ENCODE data around the gene MPHOSPH9. TPM values are rescaled to one million over a fixed set of nuclear protein-coding genes. Genes with fewer than 3 reads are reported as not detected.

MPHOSPH9 gene
- total RNA-seq, 1 experiment from 2014 or later: 43.1 TPM

DNA sequence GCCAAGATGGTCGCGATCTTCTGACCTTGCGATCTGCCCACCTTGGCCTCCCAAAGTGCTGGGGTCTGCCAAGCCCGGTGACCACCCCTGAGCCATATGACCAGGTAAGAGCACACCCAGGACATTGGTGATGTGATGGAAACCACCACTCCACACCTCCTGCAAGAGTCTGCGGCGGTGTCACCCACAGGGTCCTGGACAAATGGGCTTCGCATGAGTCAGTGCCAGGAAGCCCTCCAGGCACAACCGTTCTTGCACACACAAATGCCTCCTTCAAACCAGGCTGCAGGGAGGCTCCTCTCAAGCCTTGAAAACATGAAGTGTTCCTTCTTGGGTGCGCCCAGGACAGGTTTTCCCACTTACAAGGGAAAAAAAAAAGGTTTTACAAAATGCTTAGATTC is 98.7 kb downstream of the MPHOSPH9 start:
- no peak overlapping the region for H3K27ac Mint-ChIP-seq (ENCODE audit: unreplicated experiment)
- CTCF ChIA-PET: no interaction called here
- no peak for DNase-seq
- H3K9me3 ChIP-seq: no peaks in the 10 kb centered on the region
- H3K4me1 ChIP-seq: no peaks in the 10 kb centered on the region
- TF ChIP-seq, protein P1, sequence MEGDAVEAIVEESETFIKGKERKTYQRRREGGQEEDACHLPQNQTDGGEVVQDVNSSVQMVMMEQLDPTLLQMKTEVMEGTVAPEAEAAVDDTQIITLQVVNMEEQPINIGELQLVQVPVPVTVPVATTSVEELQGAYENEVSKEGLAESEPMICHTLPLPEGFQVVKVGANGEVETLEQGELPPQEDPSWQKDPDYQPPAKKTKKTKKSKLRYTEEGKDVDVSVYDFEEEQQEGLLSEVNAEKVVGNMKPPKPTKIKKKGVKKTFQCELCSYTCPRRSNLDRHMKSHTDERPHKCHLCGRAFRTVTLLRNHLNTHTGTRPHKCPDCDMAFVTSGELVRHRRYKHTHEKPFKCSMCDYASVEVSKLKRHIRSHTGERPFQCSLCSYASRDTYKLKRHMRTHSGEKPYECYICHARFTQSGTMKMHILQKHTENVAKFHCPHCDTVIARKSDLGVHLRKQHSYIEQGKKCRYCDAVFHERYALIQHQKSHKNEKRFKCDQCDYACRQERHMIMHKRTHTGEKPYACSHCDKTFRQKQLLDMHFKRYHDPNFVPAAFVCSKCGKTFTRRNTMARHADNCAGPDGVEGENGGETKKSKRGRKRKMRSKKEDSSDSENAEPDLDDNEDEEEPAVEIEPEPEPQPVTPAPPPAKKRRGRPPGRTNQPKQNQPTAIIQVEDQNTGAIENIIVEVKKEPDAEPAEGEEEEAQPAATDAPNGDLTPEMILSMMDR (IDR thresholded peaks at IDR 0.05; ENCODE audit: insufficient read depth in 1 of 2, low read depth in 1 of 2, low read length in 1 of 2, severe bottlenecking in 1 of 2, unreplicated experiment in 1 of 2): no peak
- H3K27me3 Mint-ChIP-seq (ENCODE audit: insufficient read depth, unreplicated experiment): no peaks in the 10 kb centered on the region
- H3K4me1 Mint-ChIP-seq (ENCODE audit: low read depth, unreplicated experiment): peaks cover under 1% of the 10 kb centered on the region
- no peak overlapping the region for H3K4me3 Mint-ChIP-seq (ENCODE audit: unreplicated experiment)
- H3K36me3 Mint-ChIP-seq (ENCODE audit: insufficient read depth, unreplicated experiment): no peaks in the 10 kb centered on the region
- POLR2A ChIA-PET: interaction anchor here (0.7 kb wide), 1 partner anchor 467 kb away, joined by 3 read pairs; the partner anchor contains the start of gene DDX55
- H3K9me3 Mint-ChIP-seq (ENCODE audit: unreplicated experiment): no peaks in the 10 kb centered on the region
- BruUV-seq (replicated peaks): no TSS peak
- H3K27me3 ChIP-seq (replicated peaks; ENCODE audit: control insufficient read depth, insufficient read depth, low read length): no peaks in the 10 kb centered on the region
- intact Hi-C loops (cut with micrococcal nuclease; ENCODE audit: unreplicated experiment): no loop called here
- no peak overlapping the region for H3K4me3 ChIP-seq (ENCODE audit: low read depth, low read length)
- no peaks in the 10 kb centered on the region for H3K36me3 ChIP-seq (ENCODE audit: control insufficient read depth, insufficient read depth, low read length)

DNA sequence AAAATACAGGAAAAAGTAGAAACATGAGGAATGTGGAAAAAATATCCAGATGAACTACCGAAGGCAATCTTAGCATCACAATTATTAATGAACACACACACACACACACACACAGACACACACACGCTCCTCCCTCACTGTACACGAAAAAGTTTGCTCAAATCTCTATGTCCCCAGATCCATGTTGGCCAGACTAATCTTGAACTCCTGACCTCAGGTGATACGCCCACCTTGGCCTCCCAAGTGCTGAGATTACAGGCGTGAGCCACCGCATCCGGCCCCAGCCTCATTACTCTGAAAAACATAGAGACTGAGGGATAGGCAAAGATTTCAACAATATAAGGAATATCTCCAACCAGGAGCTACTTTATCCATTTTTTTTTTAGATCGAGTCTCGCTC is 99.2 kb downstream of the MPHOSPH9 start:
- ChIA-PET CTCF (no interaction called here), POLR2A (no interaction called here)
- Histone ChIP-seq H3K4me1 (no peaks in the 10 kb centered on the region), H3K4me3 (ENCODE audit: low read depth, low read length) (no peak overlapping the region), H3K27me3 (replicated peaks; ENCODE audit: control insufficient read depth, insufficient read depth, low read length) (no peaks in the 10 kb centered on the region), H3K9me3 (no peaks in the 10 kb centered on the region), H3K36me3 (ENCODE audit: control insufficient read depth, insufficient read depth, low read length) (no peaks in the 10 kb centered on the region)
- Mint-ChIP-seq H3K4me3 (ENCODE audit: unreplicated experiment) (no peak overlapping the region), H3K9me3 (ENCODE audit: unreplicated experiment) (no peaks in the 10 kb centered on the region), H3K36me3 (ENCODE audit: insufficient read depth, unreplicated experiment) (no peaks in the 10 kb centered on the region), H3K27me3 (ENCODE audit: insufficient read depth, unreplicated experiment) (no peaks in the 10 kb centered on the region), H3K27ac (ENCODE audit: unreplicated experiment) (no peak overlapping the region), H3K4me1 (ENCODE audit: low read depth, unreplicated experiment) (no peaks in the 10 kb centered on the region)
- DNase-seq: no peak
- intact Hi-C loops (cut with micrococcal nuclease; ENCODE audit: unreplicated experiment): no loop called here
- no TSS peak for BruUV-seq (replicated peaks)
- TF ChIP-seq, protein P1 (IDR thresholded peaks at IDR 0.05; ENCODE audit: insufficient read depth in 1 of 2, low read depth in 1 of 2, low read length in 1 of 2, severe bottlenecking in 1 of 2, unreplicated experiment in 1 of 2): no peak

DNA sequence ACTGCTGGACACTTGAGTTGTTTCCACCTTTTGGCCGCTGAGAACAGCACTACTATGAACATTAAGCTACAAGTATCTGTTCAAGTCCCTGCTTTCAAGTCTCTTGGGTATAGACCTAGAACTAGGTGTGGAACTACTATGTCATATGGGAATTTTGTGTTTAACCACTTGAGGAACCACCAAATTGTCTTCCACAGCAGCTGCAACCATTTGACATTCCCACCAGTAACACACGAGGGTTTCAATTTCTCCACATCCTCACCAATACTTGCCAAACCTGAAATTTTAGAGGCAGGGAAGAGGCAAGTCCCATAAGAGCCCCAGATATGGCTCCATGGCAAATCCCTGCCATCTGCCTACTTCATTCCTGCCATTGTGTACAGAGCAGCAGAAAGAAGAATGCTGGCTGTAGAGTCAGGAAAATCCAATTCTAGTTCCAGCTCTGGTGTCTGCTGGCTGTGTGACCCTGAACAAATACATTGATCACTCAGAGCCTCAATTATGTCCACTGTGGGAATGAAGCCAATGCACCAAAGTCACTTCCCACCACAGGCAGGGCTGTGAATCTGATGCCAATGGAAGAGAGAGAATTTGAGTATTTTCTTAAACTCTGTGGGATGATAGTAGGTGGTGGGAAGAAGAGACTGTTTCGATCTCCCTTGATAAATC is 99.9 kb downstream of the MPHOSPH9 start:
- ChIA-PET POLR2A (no interaction called here), CTCF (no interaction called here)
- BruUV-seq (replicated peaks): no TSS peak

More for the DNA sequence above, 99.9 kb downstream of the MPHOSPH9 start:
- Mint-ChIP-seq H3K9me3 (ENCODE audit: unreplicated experiment) (no peaks in the 10 kb centered on the region), H3K4me1 (ENCODE audit: low read depth, unreplicated experiment) (no peaks in the 10 kb centered on the region), H3K27ac (ENCODE audit: unreplicated experiment) (no peak overlapping the region), H3K27me3 (ENCODE audit: insufficient read depth, unreplicated experiment) (no peaks in the 10 kb centered on the region), H3K36me3 (ENCODE audit: insufficient read depth, unreplicated experiment) (no peaks in the 10 kb centered on the region), H3K4me3 (ENCODE audit: unreplicated experiment) (no peak overlapping the region)
- no peak overlapping the region for H3K4me3 ChIP-seq (ENCODE audit: low read depth, low read length)
- H3K27me3 ChIP-seq (replicated peaks; ENCODE audit: control insufficient read depth, insufficient read depth, low read length): no peaks in the 10 kb centered on the region
- TF ChIP-seq, protein P1 (IDR thresholded peaks at IDR 0.05; ENCODE audit: insufficient read depth in 1 of 2, low read depth in 1 of 2, low read length in 1 of 2, severe bottlenecking in 1 of 2, unreplicated experiment in 1 of 2): no peak
- H3K36me3 ChIP-seq (ENCODE audit: control insufficient read depth, insufficient read depth, low read length): no peaks in the 10 kb centered on the region
- no peaks in the 10 kb centered on the region for H3K9me3 ChIP-seq
- intact Hi-C loops (cut with micrococcal nuclease; ENCODE audit: unreplicated experiment): no loop called here
- DNase-seq: no peak
- H3K4me1 ChIP-seq: no peaks in the 10 kb centered on the region
